ENCODE data around the gene KRT27. TPM values are rescaled to one million over a fixed set of nuclear protein-coding genes. Genes with fewer than 3 reads are reported as not detected.

KRT27 gene
- total RNA-seq, 1 experiment from 2014 or later: not detected

DNA sequence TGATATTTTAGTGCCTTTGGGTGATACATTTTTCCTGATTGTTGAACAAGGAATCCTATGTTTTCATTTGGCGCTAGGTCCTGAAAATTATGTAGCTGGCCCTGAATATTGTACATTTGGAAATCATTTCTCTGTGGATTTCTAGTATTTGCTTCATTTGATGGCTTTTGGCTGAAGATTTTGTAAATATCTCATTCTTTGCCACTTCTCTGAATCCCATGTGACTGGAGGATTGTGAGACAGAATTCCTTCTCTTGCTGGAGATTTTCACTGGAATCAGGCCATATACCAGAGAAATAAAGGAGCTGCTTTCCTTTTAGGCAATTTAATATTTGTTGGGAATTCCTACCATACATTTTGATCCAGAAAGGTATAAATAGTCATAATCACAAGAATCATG is 8.8 kb upstream of the KRT27 start:
- no peak overlapping the region for H2AFZ ChIP-seq (ENCODE audit: low read length)
- no peak overlapping the region for H3K9ac ChIP-seq (ENCODE audit: low read length)
- no peak for DNase-seq
- no peaks in the 10 kb centered on the region for H3K79me2 ChIP-seq (ENCODE audit: low read length)
- intact Hi-C loops (cut with micrococcal nuclease): loop anchor here (1.0 kb wide), 2 partner anchors 171 to 176 kb away; no protein-coding TSS in a partner anchor
- CTCF ChIA-PET: interaction anchor here (1.2 kb wide), 1 partner anchor 175 kb away, joined by 3 read pairs; no protein-coding TSS in a partner anchor
- H3K9me3 ChIP-seq (ENCODE audit: low read length): no peaks in the 10 kb centered on the region
- TF ChIP-seq, protein P1, sequence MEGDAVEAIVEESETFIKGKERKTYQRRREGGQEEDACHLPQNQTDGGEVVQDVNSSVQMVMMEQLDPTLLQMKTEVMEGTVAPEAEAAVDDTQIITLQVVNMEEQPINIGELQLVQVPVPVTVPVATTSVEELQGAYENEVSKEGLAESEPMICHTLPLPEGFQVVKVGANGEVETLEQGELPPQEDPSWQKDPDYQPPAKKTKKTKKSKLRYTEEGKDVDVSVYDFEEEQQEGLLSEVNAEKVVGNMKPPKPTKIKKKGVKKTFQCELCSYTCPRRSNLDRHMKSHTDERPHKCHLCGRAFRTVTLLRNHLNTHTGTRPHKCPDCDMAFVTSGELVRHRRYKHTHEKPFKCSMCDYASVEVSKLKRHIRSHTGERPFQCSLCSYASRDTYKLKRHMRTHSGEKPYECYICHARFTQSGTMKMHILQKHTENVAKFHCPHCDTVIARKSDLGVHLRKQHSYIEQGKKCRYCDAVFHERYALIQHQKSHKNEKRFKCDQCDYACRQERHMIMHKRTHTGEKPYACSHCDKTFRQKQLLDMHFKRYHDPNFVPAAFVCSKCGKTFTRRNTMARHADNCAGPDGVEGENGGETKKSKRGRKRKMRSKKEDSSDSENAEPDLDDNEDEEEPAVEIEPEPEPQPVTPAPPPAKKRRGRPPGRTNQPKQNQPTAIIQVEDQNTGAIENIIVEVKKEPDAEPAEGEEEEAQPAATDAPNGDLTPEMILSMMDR (conservative IDR thresholded peaks at IDR 0.05; ENCODE audit: low read depth, low read length): no peak
- no peak for TF ChIP-seq EZH2 (IDR thresholded peaks at IDR 0.05; ENCODE audit: low read length, unreplicated experiment)
- TF ChIP-seq EZH2phosphoT487 (IDR thresholded peaks at IDR 0.05; ENCODE audit: borderline replicate concordance, low read length): no peak
- no peaks in the 10 kb centered on the region for H3K4me1 ChIP-seq (ENCODE audit: insufficient read depth, low read length)
- POLR2A ChIA-PET (ENCODE audit: unreplicated experiment): no interaction called here
- no peaks in the 10 kb centered on the region for H4K20me1 ChIP-seq (ENCODE audit: low read length)
- no peaks in the 10 kb centered on the region for H3K27me3 ChIP-seq (ENCODE audit: low read length)
- no peak overlapping the region for H3K4me3 ChIP-seq (ENCODE audit: low read length)
- H3K36me3 ChIP-seq (ENCODE audit: low read depth, low read length): no peaks in the 10 kb centered on the region
- H3K9me2 ChIP-seq (replicated peaks; ENCODE audit: low read length): no peaks in the 10 kb centered on the region
- BruUV-seq (replicated peaks): no TSS peak
- ATAC-seq: no peak
- no peak overlapping the region for H3K4me2 ChIP-seq (ENCODE audit: low read length)
- H3F3A ChIP-seq (ENCODE audit: low read length, unreplicated experiment): no peaks in the 10 kb centered on the region
- H3K27ac ChIP-seq (ENCODE audit: low read length): no peak overlapping the region

DNA sequence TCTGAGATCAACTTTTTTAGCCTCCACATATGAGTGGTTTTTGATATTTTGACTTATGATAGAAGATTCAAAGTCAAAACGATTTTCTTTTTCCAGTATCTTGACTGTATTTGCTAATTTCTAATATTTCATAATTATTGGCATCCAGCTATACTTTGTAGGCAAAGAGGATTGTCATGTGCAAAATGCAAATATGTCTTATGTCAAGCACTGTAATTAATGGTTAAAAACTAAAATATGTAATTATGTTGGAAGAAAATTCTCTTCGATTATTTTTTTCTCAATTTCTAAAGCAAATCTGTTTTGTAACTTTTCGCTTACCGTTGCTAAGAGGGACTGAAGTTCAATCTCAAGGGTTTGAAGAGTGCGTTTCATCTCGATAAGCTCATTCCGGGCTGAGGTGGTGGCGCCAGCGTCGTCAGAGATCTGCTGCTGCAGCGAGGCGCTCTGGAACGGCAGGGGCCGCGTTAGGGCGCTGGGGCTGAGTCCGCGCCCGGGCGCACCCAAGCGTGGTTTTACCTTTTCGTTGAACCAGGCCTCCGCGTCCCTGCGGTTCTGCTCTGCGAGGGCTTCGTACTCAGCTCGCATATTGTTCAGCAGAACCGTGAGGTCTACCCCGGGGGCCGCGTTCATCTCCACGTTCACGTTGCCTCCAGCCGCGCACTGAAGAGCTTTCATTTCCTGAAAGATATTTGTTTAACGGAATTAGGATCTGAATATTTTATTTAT is 3.0 kb downstream of the KRT27 start:
- DNase-seq: no peak
- Histone ChIP-seq H3K27ac (ENCODE audit: low read length) (no peak overlapping the region), H3K9me3 (ENCODE audit: low read length) (no peaks in the 10 kb centered on the region), H4K20me1 (ENCODE audit: low read length) (no peaks in the 10 kb centered on the region), H3K4me3 (ENCODE audit: low read length) (no peak overlapping the region), H3F3A (ENCODE audit: low read length, unreplicated experiment) (no peaks in the 10 kb centered on the region), H3K9ac (ENCODE audit: low read length) (no peak overlapping the region), H3K4me2 (ENCODE audit: low read length) (no peak overlapping the region), H3K4me1 (ENCODE audit: insufficient read depth, low read length) (no peaks in the 10 kb centered on the region), H3K36me3 (ENCODE audit: low read depth, low read length) (no peaks in the 10 kb centered on the region), H2AFZ (ENCODE audit: low read length) (no peak overlapping the region), H3K27me3 (ENCODE audit: low read length) (no peaks in the 10 kb centered on the region), H3K79me2 (ENCODE audit: low read length) (no peaks in the 10 kb centered on the region), H3K9me2 (replicated peaks; ENCODE audit: low read length) (no peaks in the 10 kb centered on the region)
- intact Hi-C loops (cut with micrococcal nuclease): no loop called here
- ChIA-PET POLR2A (ENCODE audit: unreplicated experiment) (no interaction called here), CTCF (no interaction called here)
- ATAC-seq: no peak
- TF ChIP-seq EZH2 (IDR thresholded peaks at IDR 0.05; ENCODE audit: low read length, unreplicated experiment) (no peak), EZH2phosphoT487 (IDR thresholded peaks at IDR 0.05; ENCODE audit: borderline replicate concordance, low read length) (no peak)
- TF ChIP-seq, protein P1 (conservative IDR thresholded peaks at IDR 0.05; ENCODE audit: low read depth, low read length): no peak
- BruUV-seq (replicated peaks): no TSS peak

DNA sequence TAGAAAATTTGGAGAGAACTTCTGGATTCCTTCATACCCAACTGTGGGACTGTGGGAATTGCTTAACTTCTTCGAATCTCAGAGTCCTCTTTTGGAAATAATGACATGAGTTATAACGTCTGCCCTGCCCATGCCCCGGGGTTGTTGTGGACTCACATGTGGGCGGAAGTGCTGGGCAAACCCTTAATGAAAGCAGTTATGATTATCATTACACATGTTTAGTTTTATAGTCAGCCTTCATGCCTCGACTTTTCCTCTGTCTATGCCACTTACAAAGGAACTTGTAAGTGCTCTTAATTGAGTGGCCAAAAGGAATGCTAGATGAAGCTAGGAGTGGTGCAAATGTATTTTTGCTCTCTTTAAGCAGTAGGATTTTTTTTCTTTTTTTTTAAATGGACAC is 3.9 kb downstream of the KRT27 start:
- DNase-seq (no peak), ATAC-seq (no peak)
- Histone ChIP-seq H3K9me2 (replicated peaks; ENCODE audit: low read length) (no peaks in the 10 kb centered on the region), H3K27me3 (ENCODE audit: low read length) (no peaks in the 10 kb centered on the region), H3K79me2 (ENCODE audit: low read length) (no peaks in the 10 kb centered on the region), H3K9ac (ENCODE audit: low read length) (no peak overlapping the region), H3K9me3 (ENCODE audit: low read length) (no peaks in the 10 kb centered on the region), H3K4me2 (ENCODE audit: low read length) (no peak overlapping the region), H2AFZ (ENCODE audit: low read length) (no peak overlapping the region), H3K4me1 (ENCODE audit: insufficient read depth, low read length) (no peaks in the 10 kb centered on the region), H3K36me3 (ENCODE audit: low read depth, low read length) (no peaks in the 10 kb centered on the region), H3K4me3 (ENCODE audit: low read length) (no peak overlapping the region), H3F3A (ENCODE audit: low read length, unreplicated experiment) (no peaks in the 10 kb centered on the region), H3K27ac (ENCODE audit: low read length) (no peak overlapping the region), H4K20me1 (ENCODE audit: low read length) (no peaks in the 10 kb centered on the region)
- POLR2A ChIA-PET (ENCODE audit: unreplicated experiment): no interaction called here
- TF ChIP-seq EZH2 (IDR thresholded peaks at IDR 0.05; ENCODE audit: low read length, unreplicated experiment) (no peak), EZH2phosphoT487 (IDR thresholded peaks at IDR 0.05; ENCODE audit: borderline replicate concordance, low read length) (no peak)
- TF ChIP-seq, protein P1 (conservative IDR thresholded peaks at IDR 0.05; ENCODE audit: low read depth, low read length): no peak
- CTCF ChIA-PET: no interaction called here
- intact Hi-C loops (cut with micrococcal nuclease): no loop called here
- BruUV-seq (replicated peaks): no TSS peak

All from PC-3 (cell line).